ENCODE results near the gene DMD. TPM values are rescaled to one million over a fixed set of nuclear protein-coding genes. Genes with fewer than 3 reads are reported as not detected.

The DMD gene
- total RNA-seq, 5 donors from 2014 or later (not counting 1 experiment from before 2014, with no cell fraction given) = 0.73 to 1.6 (median 0.88) TPM; not detected in 1

DNA sequence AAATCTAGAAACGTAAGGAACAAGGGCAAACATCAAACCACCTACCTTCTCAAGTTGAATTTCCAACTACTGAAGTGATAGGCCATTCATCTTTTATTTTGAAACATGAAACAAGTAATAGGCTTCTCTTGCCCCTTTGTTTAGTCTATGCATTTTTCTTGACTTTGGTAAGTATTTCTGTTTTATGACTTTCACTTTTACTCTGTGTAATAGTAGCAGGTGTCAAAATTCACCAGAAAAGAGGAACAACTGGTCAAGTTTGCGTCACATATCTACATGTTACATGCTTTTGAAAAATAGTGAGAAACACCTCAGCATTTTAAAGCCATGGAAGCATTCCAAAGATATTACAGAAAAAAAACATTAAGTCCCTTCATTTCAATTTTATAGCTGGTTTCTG lies 1982.4 kb downstream of the DMD start:
- CTCF ChIA-PET = no interaction called here
- peaks cover 0 to 9% of the 10 kb centered on the region in 2 donors for H3K27me3 Mint-ChIP-seq

DNA sequence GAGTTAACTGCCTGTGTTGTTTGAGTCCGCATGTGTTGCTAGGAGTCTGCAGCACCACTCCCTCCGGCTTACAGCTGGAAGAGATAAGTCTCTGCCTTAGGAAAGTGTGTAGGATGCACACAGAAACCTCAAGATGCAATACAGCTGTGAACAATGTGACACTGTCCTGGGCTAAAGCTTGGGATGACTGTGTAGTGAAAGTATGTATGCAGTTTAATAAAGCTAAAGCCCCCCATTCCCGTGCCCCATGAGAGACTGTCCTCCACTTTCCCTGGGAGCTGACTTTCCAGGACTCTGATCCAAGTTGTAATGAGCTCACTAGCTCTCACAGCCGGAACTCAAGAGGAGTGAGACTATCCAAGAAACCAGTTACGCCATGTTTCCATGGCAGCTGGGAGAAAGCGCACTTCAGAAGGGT lies 1982.9 kb downstream of the DMD start:
- H3K4me3 Mint-ChIP-seq = no peak overlapping the region
- POLR2A ChIA-PET = no interaction called here
- no peak for ATAC-seq (replicated peaks in 1 of 4)
- H3K27ac ChIP-seq (ENCODE audit: low read length) = no peak overlapping the region
- no peak for DNase-seq
- H3K4me1 Mint-ChIP-seq = no peaks in the 10 kb centered on the region
- H3K9me3 Mint-ChIP-seq = no peaks in the 10 kb centered on the region
- no peak overlapping the region for H3K27ac Mint-ChIP-seq
- H3K9me3 ChIP-seq = no peaks in the 10 kb centered on the region
- no peaks in the 10 kb centered on the region for H3K36me3 Mint-ChIP-seq
- no peak overlapping the region for H3K4me3 ChIP-seq (ENCODE audit: control insufficient read depth in 1 of 2, extremely low read depth in 1 of 2, low read length in 1 of 2)
- CTCF ChIA-PET = no interaction called here
- no peaks in the 10 kb centered on the region for H3K27me3 ChIP-seq (replicated peaks in 1 of 2; ENCODE audit: control insufficient read depth in 2 of 2, extremely low read depth in 1 of 2, insufficient read depth in 2 of 2, low read length in 1 of 2)
- H3K27me3 Mint-ChIP-seq = peaks cover 0 to 9% of the 10 kb centered on the region in 2 donors
- WGBS (ENCODE audit: insufficient coverage) = 67% methylated on average over 1 of the region's 6 CpGs
- H3K4me1 ChIP-seq (ENCODE audit: control insufficient read depth in 1 of 2, extremely low read depth in 1 of 2, insufficient read depth in 2 of 2, low read length in 2 of 2) = no peaks in the 10 kb centered on the region
- no peaks in the 10 kb centered on the region for H3K36me3 ChIP-seq (ENCODE audit: control insufficient read depth in 2 of 2, extremely low read depth in 1 of 2, insufficient read depth in 1 of 2, low read length in 1 of 2)

More for the DNA sequence above, 1982.4 kb downstream of the DMD start:
- no peaks in the 10 kb centered on the region for H3K4me1 ChIP-seq (ENCODE audit: control insufficient read depth in 1 of 2, extremely low read depth in 1 of 2, insufficient read depth in 2 of 2, low read length in 2 of 2)
- Mint-ChIP-seq H3K27ac (no peak overlapping the region), H3K4me1 (no peaks in the 10 kb centered on the region), H3K9me3 (no peaks in the 10 kb centered on the region), H3K4me3 (no peak overlapping the region), H3K36me3 (no peaks in the 10 kb centered on the region)
- no peaks in the 10 kb centered on the region for H3K9me3 ChIP-seq
- no peak for DNase-seq
- no peak for ATAC-seq (replicated peaks in 1 of 4)
- no peak overlapping the region for H3K4me3 ChIP-seq (ENCODE audit: control insufficient read depth in 1 of 2, extremely low read depth in 1 of 2, low read length in 1 of 2)
- WGBS (ENCODE audit: insufficient coverage) = no CpG with 5 or more reads among the region's 2 CpGs
- H3K27ac ChIP-seq (ENCODE audit: low read length) = no peak overlapping the region
- POLR2A ChIA-PET = no interaction called here
- H3K27me3 ChIP-seq (replicated peaks in 1 of 2; ENCODE audit: control insufficient read depth in 2 of 2, extremely low read depth in 1 of 2, insufficient read depth in 2 of 2, low read length in 1 of 2) = no peaks in the 10 kb centered on the region
- no peaks in the 10 kb centered on the region for H3K36me3 ChIP-seq (ENCODE audit: control insufficient read depth in 2 of 2, extremely low read depth in 1 of 2, insufficient read depth in 1 of 2, low read length in 1 of 2)

DNA sequence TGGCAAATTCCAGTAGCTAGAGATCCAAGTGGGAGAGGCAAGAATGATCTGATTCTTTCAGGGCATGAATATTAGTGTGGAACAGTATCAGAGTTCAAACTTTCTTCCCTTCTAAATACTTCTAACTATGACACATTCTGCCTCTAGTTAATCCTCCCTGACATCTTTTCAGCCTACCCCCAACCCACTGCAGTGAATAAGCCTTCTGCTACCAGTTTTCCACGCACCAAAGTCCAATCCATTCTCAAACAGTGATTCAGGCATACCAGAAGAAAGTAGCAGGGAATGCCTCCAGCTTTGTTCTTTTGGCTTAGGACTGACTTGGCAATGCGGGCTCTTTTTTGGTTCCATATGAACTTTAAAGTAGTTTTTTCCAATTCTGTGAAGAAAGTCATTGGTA lies 1984.1 kb downstream of the DMD start:
- 80% methylated on average over 1 of the region's 2 CpGs for WGBS (ENCODE audit: insufficient coverage)
- ATAC-seq (replicated peaks in 1 of 4) (no peak), DNase-seq (no peak)
- Mint-ChIP-seq H3K9me3 (no peaks in the 10 kb centered on the region), H3K4me3 (no peak overlapping the region), H3K27ac (no peak overlapping the region), H3K36me3 (no peaks in the 10 kb centered on the region), H3K4me1 (no peaks in the 10 kb centered on the region), H3K27me3 (peaks cover 0 to 4% of the 10 kb centered on the region in 2 donors)
- H3K4me3 ChIP-seq (ENCODE audit: control insufficient read depth in 1 of 2, extremely low read depth in 1 of 2, low read length in 1 of 2) = no peak overlapping the region
- H3K27ac ChIP-seq (ENCODE audit: low read length) = no peak overlapping the region
- CTCF ChIA-PET = no interaction called here
- H3K4me1 ChIP-seq (ENCODE audit: control insufficient read depth in 1 of 2, extremely low read depth in 1 of 2, insufficient read depth in 2 of 2, low read length in 2 of 2) = no peaks in the 10 kb centered on the region
- no peaks in the 10 kb centered on the region for H3K9me3 ChIP-seq
- POLR2A ChIA-PET = no interaction called here
- H3K36me3 ChIP-seq (ENCODE audit: control insufficient read depth in 2 of 2, extremely low read depth in 1 of 2, insufficient read depth in 1 of 2, low read length in 1 of 2) = no peaks in the 10 kb centered on the region
- no peaks in the 10 kb centered on the region for H3K27me3 ChIP-seq (replicated peaks in 1 of 2; ENCODE audit: control insufficient read depth in 2 of 2, extremely low read depth in 1 of 2, insufficient read depth in 2 of 2, low read length in 1 of 2)

DNA sequence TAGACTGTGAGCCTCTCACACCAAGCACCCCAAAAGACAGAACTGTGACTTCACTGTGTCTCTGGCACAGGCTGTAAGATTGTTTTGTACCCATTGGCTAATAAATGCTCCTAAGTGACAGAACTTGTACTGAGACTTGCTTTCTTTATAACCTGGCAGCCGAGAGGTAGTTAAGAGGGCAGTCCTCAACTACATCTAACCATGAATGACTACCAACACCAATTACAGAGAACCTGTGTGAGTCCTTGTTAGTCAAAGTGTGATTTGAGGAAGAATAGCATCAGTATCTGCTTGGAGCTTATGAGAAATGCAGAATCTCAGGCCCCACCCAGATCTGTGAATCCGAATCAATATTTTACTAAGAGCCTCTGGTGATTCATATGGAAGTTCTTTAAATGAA lies 1985.5 kb downstream of the DMD start:
- no CpG with 5 or more reads among the region's 2 CpGs for WGBS (ENCODE audit: insufficient coverage)
- Mint-ChIP-seq H3K27ac (no peak overlapping the region), H3K27me3 (peaks cover 0 to 4% of the 10 kb centered on the region in 2 donors), H3K36me3 (no peaks in the 10 kb centered on the region), H3K9me3 (no peaks in the 10 kb centered on the region), H3K4me3 (no peak overlapping the region), H3K4me1 (no peaks in the 10 kb centered on the region)
- no peaks in the 10 kb centered on the region for H3K27me3 ChIP-seq (replicated peaks in 1 of 2; ENCODE audit: control insufficient read depth in 2 of 2, extremely low read depth in 1 of 2, insufficient read depth in 2 of 2, low read length in 1 of 2)
- CTCF ChIA-PET = no interaction called here
- no peaks in the 10 kb centered on the region for H3K9me3 ChIP-seq
- no peaks in the 10 kb centered on the region for H3K4me1 ChIP-seq (ENCODE audit: control insufficient read depth in 1 of 2, extremely low read depth in 1 of 2, insufficient read depth in 2 of 2, low read length in 2 of 2)
- no peak overlapping the region for H3K4me3 ChIP-seq (ENCODE audit: control insufficient read depth in 1 of 2, extremely low read depth in 1 of 2, low read length in 1 of 2)
- no peak overlapping the region for H3K27ac ChIP-seq (ENCODE audit: low read length)
- ATAC-seq (replicated peaks in 1 of 4) (no peak), DNase-seq (no peak)
- H3K36me3 ChIP-seq (ENCODE audit: control insufficient read depth in 2 of 2, extremely low read depth in 1 of 2, insufficient read depth in 1 of 2, low read length in 1 of 2) = no peaks in the 10 kb centered on the region
- POLR2A ChIA-PET = no interaction called here

DNA sequence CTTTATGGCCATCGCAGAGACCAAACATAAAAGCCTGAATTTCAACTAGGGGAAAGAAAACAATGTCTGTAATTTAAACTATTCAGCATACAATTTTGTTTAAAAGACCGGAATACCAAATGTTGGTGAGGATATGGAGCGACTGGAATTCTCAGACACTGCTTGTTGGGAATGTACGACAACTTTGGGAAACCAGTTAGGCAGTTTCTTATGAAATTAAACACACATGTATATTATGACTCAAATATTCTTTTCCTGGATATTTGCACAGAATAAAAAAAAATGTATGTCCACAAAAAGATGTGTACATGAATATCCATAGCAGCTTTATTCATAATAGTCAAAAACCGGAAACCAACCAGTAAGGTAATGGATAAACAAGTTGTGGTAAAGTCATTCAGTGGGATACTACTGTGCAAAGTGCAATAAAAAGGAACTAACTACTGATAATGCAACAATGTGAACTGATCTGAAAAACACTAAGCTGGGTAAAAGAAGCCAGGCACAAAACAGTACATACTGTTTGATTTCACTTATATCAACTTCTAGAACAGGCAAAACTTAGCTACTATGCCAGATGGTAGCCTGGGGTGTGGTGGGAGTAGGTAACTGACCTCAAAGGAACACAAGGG lies 1986.9 kb downstream of the DMD start:
- no peak overlapping the region for H3K4me3 ChIP-seq (ENCODE audit: control insufficient read depth in 1 of 2, extremely low read depth in 1 of 2, low read length in 1 of 2)
- DNase-seq (no peak), ATAC-seq (replicated peaks in 1 of 4) (no peak)
- H3K4me1 Mint-ChIP-seq = no peaks in the 10 kb centered on the region
- no peaks in the 10 kb centered on the region for H3K36me3 ChIP-seq (ENCODE audit: control insufficient read depth in 2 of 2, extremely low read depth in 1 of 2, insufficient read depth in 1 of 2, low read length in 1 of 2)
- peaks cover 0 to 4% of the 10 kb centered on the region in 2 donors for H3K27me3 Mint-ChIP-seq
- H3K27ac ChIP-seq (ENCODE audit: low read length) = no peak overlapping the region
- CTCF ChIA-PET = no interaction called here
- H3K27ac Mint-ChIP-seq = no peak overlapping the region
- H3K27me3 ChIP-seq (replicated peaks in 1 of 2; ENCODE audit: control insufficient read depth in 2 of 2, extremely low read depth in 1 of 2, insufficient read depth in 2 of 2, low read length in 1 of 2) = no peaks in the 10 kb centered on the region
- no peak overlapping the region for H3K4me3 Mint-ChIP-seq
- no peaks in the 10 kb centered on the region for H3K9me3 Mint-ChIP-seq
- no peaks in the 10 kb centered on the region for H3K36me3 Mint-ChIP-seq
- no peaks in the 10 kb centered on the region for H3K4me1 ChIP-seq (ENCODE audit: control insufficient read depth in 1 of 2, extremely low read depth in 1 of 2, insufficient read depth in 2 of 2, low read length in 2 of 2)
- no peaks in the 10 kb centered on the region for H3K9me3 ChIP-seq
- POLR2A ChIA-PET = no interaction called here
- no CpG with 5 or more reads among the region's 5 CpGs for WGBS (ENCODE audit: insufficient coverage)

DNA sequence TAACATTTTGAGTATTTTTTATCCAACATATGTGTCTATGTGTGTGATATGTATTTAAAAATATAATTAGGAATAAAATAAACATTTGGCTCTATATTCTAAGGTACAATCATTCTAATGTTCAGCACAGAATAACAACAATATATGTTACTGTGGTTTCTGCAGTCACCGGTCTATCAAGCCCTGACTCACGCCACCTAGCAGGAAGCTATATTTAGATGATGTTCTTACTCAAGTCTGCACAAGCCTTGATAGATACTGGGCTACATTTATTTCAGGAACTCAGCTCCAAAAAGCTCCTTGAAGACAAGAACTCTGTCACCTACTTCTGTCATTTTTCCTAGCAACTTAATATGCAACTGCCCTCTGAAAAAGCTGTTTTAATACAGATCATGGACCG lies 1987.5 kb downstream of the DMD start:
- Histone ChIP-seq H3K4me1 (ENCODE audit: control insufficient read depth in 1 of 2, extremely low read depth in 1 of 2, insufficient read depth in 2 of 2, low read length in 2 of 2) (no peaks in the 10 kb centered on the region), H3K27me3 (replicated peaks in 1 of 2; ENCODE audit: control insufficient read depth in 2 of 2, extremely low read depth in 1 of 2, insufficient read depth in 2 of 2, low read length in 1 of 2) (no peaks in the 10 kb centered on the region), H3K36me3 (ENCODE audit: control insufficient read depth in 2 of 2, extremely low read depth in 1 of 2, insufficient read depth in 1 of 2, low read length in 1 of 2) (no peaks in the 10 kb centered on the region), H3K27ac (ENCODE audit: low read length) (no peak overlapping the region), H3K9me3 (no peaks in the 10 kb centered on the region), H3K4me3 (ENCODE audit: control insufficient read depth in 1 of 2, extremely low read depth in 1 of 2, low read length in 1 of 2) (no peak overlapping the region)
- WGBS (ENCODE audit: insufficient coverage) = no CpG with 5 or more reads among the region's 3 CpGs
- Mint-ChIP-seq H3K27me3 (peaks cover 0 to 4% of the 10 kb centered on the region in 2 donors), H3K36me3 (no peaks in the 10 kb centered on the region), H3K4me3 (no peak overlapping the region), H3K27ac (no peak overlapping the region), H3K4me1 (no peaks in the 10 kb centered on the region), H3K9me3 (no peaks in the 10 kb centered on the region)
- CTCF ChIA-PET = no interaction called here
- ATAC-seq (replicated peaks in 1 of 4) = no peak
- no peak for DNase-seq
- POLR2A ChIA-PET = no interaction called here

DNA sequence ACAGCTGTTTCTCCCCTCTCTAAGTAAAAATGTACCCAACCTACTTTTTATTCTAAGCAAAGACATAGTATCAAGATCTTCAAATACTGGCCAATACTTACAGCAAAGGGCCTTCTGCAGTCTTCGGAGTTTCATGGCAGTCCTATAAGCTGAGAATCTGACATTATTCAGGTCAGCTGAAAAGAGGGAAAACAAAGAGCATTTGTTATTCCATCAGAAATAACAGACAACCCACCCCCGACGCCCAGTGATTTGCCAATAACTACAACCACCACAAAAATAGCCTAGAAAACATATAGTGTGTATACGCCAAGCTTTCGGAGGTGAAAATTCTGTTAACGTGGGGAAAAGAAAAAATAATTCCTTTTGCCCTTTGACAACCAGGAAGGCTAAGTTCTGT lies 1988.4 kb downstream of the DMD start:
- no peaks in the 10 kb centered on the region for H3K4me1 Mint-ChIP-seq
- no peak overlapping the region for H3K4me3 Mint-ChIP-seq
- H3K4me1 ChIP-seq (ENCODE audit: control insufficient read depth in 1 of 2, extremely low read depth in 1 of 2, insufficient read depth in 2 of 2, low read length in 2 of 2) = no peaks in the 10 kb centered on the region
- WGBS (ENCODE audit: insufficient coverage) = no CpG with 5 or more reads among the region's 6 CpGs
- no peaks in the 10 kb centered on the region for H3K9me3 Mint-ChIP-seq
- POLR2A ChIA-PET = no interaction called here
- no peaks in the 10 kb centered on the region for H3K27me3 ChIP-seq (replicated peaks in 1 of 2; ENCODE audit: control insufficient read depth in 2 of 2, extremely low read depth in 1 of 2, insufficient read depth in 2 of 2, low read length in 1 of 2)
- CTCF ChIA-PET = no interaction called here
- no peak for ATAC-seq (replicated peaks in 1 of 4)
- no peaks in the 10 kb centered on the region for H3K36me3 ChIP-seq (ENCODE audit: control insufficient read depth in 2 of 2, extremely low read depth in 1 of 2, insufficient read depth in 1 of 2, low read length in 1 of 2)
- H3K27ac ChIP-seq (ENCODE audit: low read length) = no peak overlapping the region
- H3K27me3 Mint-ChIP-seq = peaks cover 0 to 4% of the 10 kb centered on the region in 2 donors
- no peak for DNase-seq
- H3K4me3 ChIP-seq (ENCODE audit: control insufficient read depth in 1 of 2, extremely low read depth in 1 of 2, low read length in 1 of 2) = no peak overlapping the region
- H3K27ac Mint-ChIP-seq = no peak overlapping the region
- no peaks in the 10 kb centered on the region for H3K36me3 Mint-ChIP-seq
- no peaks in the 10 kb centered on the region for H3K9me3 ChIP-seq
